K562 (cell line): Measurements from ENCODE around the gene IFT52. TPM values are rescaled to one million over a fixed set of nuclear protein-coding genes. Genes with fewer than 3 reads are reported as not detected.

Experiments used
- DMBX1 ChIP-seq: fragments of 250-450 bp; sonication (Bioruptor Pico); IDR thresholded peaks from 2 replicates; pipeline ENCODE4 v1.8.0; 2022; ENCODE audit warnings: inconsistent platforms, mild to moderate bottlenecking, moderate library complexity, borderline replicate concordance
- KAT7 ChIP-seq: sonication (generic); formaldehyde crosslinking; IDR thresholded peaks from 2 replicates; pipeline ENCODE4 v1.8.0; 2022; ENCODE audit warnings: missing genetic modification reagents, mild to moderate bottlenecking, borderline replicate concordance
- KDM4B ChIP-seq, 2 experiments: fragments of 450-650 bp in 1 of 2; sonication (generic) in 1 of 2; IDR thresholded peaks; 2 replicates each; pipeline ENCODE4 v1.6.1; 2016 to 2017; ENCODE audit warnings: borderline replicate concordance in 2 of 2, antibody characterized with exemption in 1 of 2, low read depth in 1 of 2, mild to moderate bottlenecking in 1 of 2
- MEF2D ChIP-seq: conservative IDR thresholded peaks from 2 replicates; pipeline ENCODE4 v1.6.1; 2016; ENCODE audit warnings: low read depth, missing genetic modification characterization, missing compliant biosample characterization
- NEUROD1 ChIP-seq: fragments of 150-350 bp; IDR thresholded peaks from 2 replicates; pipeline ENCODE4 v1.6.1; 2014; ENCODE audit warnings: borderline replicate concordance, low read length, low read depth; ENCODE audit not compliant: partially characterized antibody
- RBM15 ChIP-seq: fragments of 200-400 bp; formaldehyde crosslinking; IDR thresholded peaks from 2 replicates; pipeline ENCODE4 v1.6.1; 2018; ENCODE audit warnings: mild to moderate bottlenecking, low read length, moderate library complexity; ENCODE audit not compliant: insufficient read depth
- RBM39 ChIP-seq: fragments of 200-400 bp; formaldehyde crosslinking; optimal IDR thresholded peaks from 2 replicates; pipeline ENCODE3; 2018; ENCODE audit warnings: low read depth, low read length
- TBP ChIP-seq: optimal IDR thresholded peaks from 2 replicates; pipeline ENCODE3; 2011; ENCODE audit warnings: low read depth, low read length, improper control_type of control experiment
- TCF7L2 ChIP-seq: fragments of 150-350 bp; IDR thresholded peaks from 2 replicates; pipeline ENCODE4 v1.6.1; 2016; ENCODE audit warnings: low read depth, mild to moderate bottlenecking, low read length, moderate library complexity
- ZNF184 ChIP-seq: sonication (generic); formaldehyde crosslinking; IDR thresholded peaks from 2 replicates; pipeline ENCODE4 v1.5.0; 2020; ENCODE audit warnings: missing genetic modification reagents
- ZNF324 ChIP-seq: fragments of 250-450 bp; sonication (Bioruptor Pico); IDR thresholded peaks from 2 replicates; pipeline ENCODE4 v1.4.0; 2020; ENCODE audit warnings: mild to moderate bottlenecking
- polyA plus RNA-seq, 8 experiments: library from polyadenylated mRNA; depleted of rRNA in 4 of 8; stranded (reverse) in 5 of 8; unstranded in 3 of 8; fragments of >200 nt; fragmentation: Nextera tagmentation in 2 of 8; fragmentation: Illumina TruSeq in 1 of 8; extraction: Ambion mirVana in 2 of 8; extraction: Trizol in 1 of 8; gene quantifications; 2 replicates each; pipeline versions ENCODE4 v1.2.1 to v1.2.3, GENCODE V29; 2011 to 2014; ENCODE audit warnings: inconsistent platforms in 1 of 8, missing spikeins in 1 of 8
- total RNA-seq, 7 experiments: library from RNA; depleted of rRNA in 6 of 7; stranded (reverse); fragments of >200 nt in 6 of 7; fragmentation: Illumina TruSeq in 2 of 7; extraction: Trizol in 2 of 7; gene quantifications; 2 replicates each; pipeline versions ENCODE4 v1.2.1 to v1.2.3, GENCODE V29; 2011 to 2021; ENCODE audit warnings: low replicate concordance in 1 of 7
- TF ChIP-seq, protein P1 (sequence below): sonication (generic); formaldehyde crosslinking; IDR thresholded peaks from 2 replicates; pipeline ENCODE4 v1.8.0; 2023; ENCODE audit warnings: missing genetic modification reagents, mild to moderate bottlenecking, borderline replicate concordance
- TF ChIP-seq, protein P2 (sequence below): fragments of 250-450 bp; sonication (Bioruptor Pico); IDR thresholded peaks from 2 replicates; pipeline ENCODE4 v1.8.0; 2022; ENCODE audit warnings: inconsistent platforms, mild to moderate bottlenecking, moderate library complexity, borderline replicate concordance
- TF ChIP-seq, protein P3 (sequence below), 2 experiments: fragments of 450-650 bp; IDR thresholded peaks; 2 replicates each; pipeline ENCODE4 v1.6.1; 2016
- TF ChIP-seq, protein P4 (sequence below): fragments of 450-650 bp; IDR thresholded peaks from 2 replicates; pipeline ENCODE4 v1.6.1; 2018; ENCODE audit not compliant: partially characterized antibody

IFT52 gene
- total and polyA plus RNA-seq, 9 of the 15 experiments (the other 6 are each of a cell fraction or from before 2014, with no cell fraction given): 11.0 to 31.4 (median 20.4) TPM

DNA sequence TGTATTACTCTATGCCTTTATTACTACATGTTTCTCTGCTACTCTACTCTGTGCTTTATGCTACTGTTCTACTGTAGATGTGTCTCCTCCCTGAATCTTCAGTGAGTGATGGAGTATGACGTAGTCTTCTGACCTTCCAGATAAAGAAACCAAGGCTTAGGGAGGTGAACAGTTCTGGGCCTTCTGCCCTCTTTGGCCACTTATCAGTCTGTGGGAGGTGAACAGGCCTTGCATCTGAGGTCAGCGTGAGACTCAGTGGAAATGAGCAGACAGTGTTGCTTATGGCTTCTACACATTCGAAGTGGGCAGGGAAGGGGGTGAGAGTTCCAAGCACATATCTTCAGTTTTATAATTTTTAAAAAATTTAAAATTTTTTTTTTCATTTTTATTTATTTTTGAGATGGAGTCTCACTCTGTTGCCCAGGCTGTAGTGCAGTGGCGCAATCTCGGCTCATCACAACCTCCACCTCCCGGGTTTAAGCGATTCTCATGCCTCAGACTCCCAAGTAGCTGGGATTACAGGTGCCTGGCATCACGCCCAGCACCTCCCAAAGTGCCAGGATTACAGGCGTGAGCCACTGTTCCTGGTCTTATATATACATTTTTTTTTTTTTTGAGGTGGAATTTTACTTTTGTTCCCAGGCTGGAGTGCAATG is 100.3 kb downstream of the IFT52 start (continued):
- TF ChIP-seq, protein P1, sequence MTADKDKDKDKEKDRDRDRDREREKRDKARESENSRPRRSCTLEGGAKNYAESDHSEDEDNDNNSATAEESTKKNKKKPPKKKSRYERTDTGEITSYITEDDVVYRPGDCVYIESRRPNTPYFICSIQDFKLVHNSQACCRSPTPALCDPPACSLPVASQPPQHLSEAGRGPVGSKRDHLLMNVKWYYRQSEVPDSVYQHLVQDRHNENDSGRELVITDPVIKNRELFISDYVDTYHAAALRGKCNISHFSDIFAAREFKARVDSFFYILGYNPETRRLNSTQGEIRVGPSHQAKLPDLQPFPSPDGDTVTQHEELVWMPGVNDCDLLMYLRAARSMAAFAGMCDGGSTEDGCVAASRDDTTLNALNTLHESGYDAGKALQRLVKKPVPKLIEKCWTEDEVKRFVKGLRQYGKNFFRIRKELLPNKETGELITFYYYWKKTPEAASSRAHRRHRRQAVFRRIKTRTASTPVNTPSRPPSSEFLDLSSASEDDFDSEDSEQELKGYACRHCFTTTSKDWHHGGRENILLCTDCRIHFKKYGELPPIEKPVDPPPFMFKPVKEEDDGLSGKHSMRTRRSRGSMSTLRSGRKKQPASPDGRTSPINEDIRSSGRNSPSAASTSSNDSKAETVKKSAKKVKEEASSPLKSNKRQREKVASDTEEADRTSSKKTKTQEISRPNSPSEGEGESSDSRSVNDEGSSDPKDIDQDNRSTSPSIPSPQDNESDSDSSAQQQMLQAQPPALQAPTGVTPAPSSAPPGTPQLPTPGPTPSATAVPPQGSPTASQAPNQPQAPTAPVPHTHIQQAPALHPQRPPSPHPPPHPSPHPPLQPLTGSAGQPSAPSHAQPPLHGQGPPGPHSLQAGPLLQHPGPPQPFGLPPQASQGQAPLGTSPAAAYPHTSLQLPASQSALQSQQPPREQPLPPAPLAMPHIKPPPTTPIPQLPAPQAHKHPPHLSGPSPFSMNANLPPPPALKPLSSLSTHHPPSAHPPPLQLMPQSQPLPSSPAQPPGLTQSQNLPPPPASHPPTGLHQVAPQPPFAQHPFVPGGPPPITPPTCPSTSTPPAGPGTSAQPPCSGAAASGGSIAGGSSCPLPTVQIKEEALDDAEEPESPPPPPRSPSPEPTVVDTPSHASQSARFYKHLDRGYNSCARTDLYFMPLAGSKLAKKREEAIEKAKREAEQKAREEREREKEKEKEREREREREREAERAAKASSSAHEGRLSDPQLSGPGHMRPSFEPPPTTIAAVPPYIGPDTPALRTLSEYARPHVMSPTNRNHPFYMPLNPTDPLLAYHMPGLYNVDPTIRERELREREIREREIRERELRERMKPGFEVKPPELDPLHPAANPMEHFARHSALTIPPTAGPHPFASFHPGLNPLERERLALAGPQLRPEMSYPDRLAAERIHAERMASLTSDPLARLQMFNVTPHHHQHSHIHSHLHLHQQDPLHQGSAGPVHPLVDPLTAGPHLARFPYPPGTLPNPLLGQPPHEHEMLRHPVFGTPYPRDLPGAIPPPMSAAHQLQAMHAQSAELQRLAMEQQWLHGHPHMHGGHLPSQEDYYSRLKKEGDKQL: no peak
- TF ChIP-seq, protein P2, sequence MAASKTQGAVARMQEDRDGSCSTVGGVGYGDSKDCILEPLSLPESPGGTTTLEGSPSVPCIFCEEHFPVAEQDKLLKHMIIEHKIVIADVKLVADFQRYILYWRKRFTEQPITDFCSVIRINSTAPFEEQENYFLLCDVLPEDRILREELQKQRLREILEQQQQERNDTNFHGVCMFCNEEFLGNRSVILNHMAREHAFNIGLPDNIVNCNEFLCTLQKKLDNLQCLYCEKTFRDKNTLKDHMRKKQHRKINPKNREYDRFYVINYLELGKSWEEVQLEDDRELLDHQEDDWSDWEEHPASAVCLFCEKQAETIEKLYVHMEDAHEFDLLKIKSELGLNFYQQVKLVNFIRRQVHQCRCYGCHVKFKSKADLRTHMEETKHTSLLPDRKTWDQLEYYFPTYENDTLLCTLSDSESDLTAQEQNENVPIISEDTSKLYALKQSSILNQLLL (CRISPR knock-in tag): no peak
- TF ChIP-seq, protein P3, sequence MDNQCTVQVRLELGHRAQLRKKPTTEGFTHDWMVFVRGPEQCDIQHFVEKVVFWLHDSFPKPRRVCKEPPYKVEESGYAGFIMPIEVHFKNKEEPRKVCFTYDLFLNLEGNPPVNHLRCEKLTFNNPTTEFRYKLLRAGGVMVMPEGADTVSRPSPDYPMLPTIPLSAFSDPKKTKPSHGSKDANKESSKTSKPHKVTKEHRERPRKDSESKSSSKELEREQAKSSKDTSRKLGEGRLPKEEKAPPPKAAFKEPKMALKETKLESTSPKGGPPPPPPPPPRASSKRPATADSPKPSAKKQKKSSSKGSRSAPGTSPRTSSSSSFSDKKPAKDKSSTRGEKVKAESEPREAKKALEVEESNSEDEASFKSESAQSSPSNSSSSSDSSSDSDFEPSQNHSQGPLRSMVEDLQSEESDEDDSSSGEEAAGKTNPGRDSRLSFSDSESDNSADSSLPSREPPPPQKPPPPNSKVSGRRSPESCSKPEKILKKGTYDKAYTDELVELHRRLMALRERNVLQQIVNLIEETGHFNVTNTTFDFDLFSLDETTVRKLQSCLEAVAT (IDR thresholded peaks at IDR 0.05): peak in 1 of 2 experiments; percentile 75; a peak in 1 of 4 replicates
- TF ChIP-seq ZNF184 (CRISPR knock-in tag): no peak
- TF ChIP-seq MEF2D (tag): no peak
- no peak for TF ChIP-seq KAT7 (CRISPR knock-in tag)
- TF ChIP-seq RBM15: no peak
- TF ChIP-seq, protein P4, sequence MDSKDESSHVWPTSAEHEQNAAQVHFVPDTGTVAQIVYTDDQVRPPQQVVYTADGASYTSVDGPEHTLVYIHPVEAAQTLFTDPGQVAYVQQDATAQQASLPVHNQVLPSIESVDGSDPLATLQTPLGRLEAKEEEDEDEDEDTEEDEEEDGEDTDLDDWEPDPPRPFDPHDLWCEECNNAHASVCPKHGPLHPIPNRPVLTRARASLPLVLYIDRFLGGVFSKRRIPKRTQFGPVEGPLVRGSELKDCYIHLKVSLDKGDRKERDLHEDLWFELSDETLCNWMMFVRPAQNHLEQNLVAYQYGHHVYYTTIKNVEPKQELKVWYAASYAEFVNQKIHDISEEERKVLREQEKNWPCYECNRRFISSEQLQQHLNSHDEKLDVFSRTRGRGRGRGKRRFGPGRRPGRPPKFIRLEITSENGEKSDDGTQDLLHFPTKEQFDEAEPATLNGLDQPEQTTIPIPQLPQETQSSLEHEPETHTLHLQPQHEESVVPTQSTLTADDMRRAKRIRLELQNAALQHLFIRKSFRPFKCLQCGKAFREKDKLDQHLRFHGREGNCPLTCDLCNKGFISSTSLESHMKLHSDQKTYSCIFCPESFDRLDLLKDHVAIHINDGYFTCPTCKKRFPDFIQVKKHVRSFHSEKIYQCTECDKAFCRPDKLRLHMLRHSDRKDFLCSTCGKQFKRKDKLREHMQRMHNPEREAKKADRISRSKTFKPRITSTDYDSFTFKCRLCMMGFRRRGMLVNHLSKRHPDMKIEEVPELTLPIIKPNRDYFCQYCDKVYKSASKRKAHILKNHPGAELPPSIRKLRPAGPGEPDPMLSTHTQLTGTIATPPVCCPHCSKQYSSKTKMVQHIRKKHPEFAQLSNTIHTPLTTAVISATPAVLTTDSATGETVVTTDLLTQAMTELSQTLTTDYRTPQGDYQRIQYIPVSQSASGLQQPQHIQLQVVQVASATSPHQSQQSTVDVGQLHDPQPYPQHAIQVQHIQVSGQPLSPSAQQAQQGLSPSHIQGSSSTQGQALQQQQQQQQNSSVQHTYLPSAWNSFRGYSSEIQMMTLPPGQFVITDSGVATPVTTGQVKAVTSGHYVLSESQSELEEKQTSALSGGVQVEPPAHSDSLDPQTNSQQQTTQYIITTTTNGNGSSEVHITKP: no peak
- no peak for TF ChIP-seq ZNF324
- TF ChIP-seq TBP: no peak
- TF ChIP-seq NEUROD1: peak; percentile 49
- TF ChIP-seq RBM39: no peak
- peak; percentile 86; the same call in 1 of the 2 replicates for TF ChIP-seq DMBX1
- no peak for TF ChIP-seq KDM4B (IDR thresholded peaks at IDR 0.05; ENCODE audit: borderline replicate concordance in 2 of 2, low read depth in 1 of 2)
- TF ChIP-seq TCF7L2: no peak
